Activated naive CD4-positive, alpha-beta T cell (primary cell): ENCODE data around the gene WIF1.

Source experiments
- DNase-seq, 4 experiments: peaks; one replicate each; lab custom pipeline; 2025; lab: John Stamatoyannopoulos, UW

WIF1 gene

GRCh38 chr12:65022960-65023359, 98.1 kb downstream of the WIF1 start:
- DNase-seq, result no peak

DNA sequence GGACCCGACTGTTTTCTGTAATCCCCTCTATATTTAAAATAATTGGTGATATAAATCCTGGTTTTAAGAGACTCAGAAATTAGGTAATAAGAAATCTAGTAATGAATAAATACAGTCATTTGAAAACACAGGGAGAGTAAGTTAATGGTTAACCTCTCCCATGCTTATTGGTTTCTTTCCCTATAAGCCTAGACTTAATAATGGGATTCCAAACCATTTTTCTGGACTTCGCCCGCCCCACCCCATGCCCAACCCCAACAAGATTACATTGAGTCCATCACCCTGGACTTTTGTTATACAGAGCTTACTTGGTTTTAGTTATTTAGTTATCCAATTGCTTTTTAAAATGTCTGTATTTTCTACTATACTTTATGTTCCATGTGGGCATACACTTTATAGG, 98.7 kb downstream of the WIF1 start:
- DNase-seq, result no peak

GRCh38 chr12:65019696-65020234, 101.3 kb downstream of the WIF1 start:
- no peak for DNase-seq

- no peak for DNase-seq
Observed at GRCh38 chr12:65016881-65017650, 104.0 kb downstream of the WIF1 start.

GRCh38 chr12:65015850-65016249, 105.3 kb downstream of the WIF1 start:
- no peak for DNase-seq

DNA sequence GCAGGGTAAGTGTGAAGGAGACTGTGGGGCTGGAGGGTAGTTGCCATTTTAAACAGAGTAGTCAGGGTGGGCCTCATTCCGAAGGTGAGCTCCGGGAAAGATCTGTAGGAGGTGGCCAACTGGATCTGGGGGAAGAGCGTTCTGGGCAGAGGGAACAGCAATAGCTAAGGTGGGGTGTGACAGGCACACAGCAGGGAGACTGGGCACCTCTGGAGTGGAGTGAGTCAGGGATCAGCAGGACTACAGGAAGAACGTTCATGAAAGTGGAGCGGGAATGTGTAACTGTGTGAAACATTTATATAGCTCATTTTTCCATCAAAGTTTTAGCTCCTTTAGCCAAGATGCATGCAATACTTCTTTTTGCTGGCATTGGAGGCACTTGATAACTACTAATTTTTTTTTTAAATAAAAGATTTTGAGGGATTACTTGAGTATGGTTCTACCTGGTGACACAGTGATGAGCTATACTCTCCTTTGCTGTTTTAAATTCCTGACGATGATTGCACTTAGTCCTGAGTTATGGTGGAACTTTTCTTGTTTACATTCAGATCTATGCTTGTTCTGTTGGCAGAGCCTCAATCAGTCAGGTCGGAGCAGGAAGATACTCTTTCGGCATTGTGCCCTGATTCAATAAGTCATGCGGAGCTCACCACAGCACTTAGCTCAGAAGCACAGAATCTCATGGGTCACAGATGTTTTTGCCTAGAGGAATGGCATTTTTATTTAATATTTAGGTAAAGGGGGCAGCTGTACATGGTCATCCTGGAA, 106.4 kb downstream of the WIF1 start:
- DNase-seq, result no peak

- DNase-seq, result no peak
Observed at GRCh38 chr12:65010437-65010836, 110.7 kb downstream of the WIF1 start.

DNA sequence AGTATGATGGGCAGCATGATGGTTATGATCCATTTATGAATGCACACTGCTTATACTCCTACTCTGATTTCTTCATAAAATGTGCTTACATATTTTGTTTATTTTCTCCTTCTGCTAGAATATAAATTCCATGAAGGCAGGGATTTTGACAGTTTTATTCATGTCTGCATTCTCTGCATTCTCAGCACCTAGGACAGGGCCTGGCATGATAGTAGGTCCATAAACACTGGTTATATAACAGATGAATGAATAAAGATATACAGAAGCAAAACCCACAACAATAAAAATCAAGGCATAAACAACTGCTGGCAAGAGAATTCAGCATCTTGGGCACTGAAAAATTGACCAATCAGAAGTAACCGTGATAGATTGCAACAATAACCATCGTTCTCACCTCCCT, 115.4 kb downstream of the WIF1 start:
- DNase-seq, result no peak

- DNase-seq, result no peak
Observed at GRCh38 chr12:65004270-65004669, 116.8 kb downstream of the WIF1 start.
